Measurements from ENCODE around the gene CLEC4M.

The CLEC4M gene

DNA sequence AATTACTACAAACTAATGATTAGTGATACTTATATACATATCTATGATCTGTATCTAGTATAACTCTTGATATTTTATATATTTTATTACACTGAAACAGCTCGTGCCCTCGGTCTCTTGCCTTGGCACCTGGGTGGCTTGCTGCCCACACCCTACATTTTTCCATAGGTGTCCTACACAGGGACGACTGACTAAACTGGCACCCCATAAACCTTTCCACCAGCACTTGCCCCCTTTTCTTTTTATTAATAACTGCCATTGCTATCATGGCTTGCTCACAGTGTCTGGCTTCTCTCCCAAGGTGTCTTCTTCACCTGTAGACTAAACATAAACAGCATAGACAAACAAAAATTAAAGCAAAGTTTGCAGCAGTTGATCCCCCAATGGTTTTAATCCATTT is 30.4 kb downstream of the CLEC4M start:
- TF ChIP-seq, protein P1, sequence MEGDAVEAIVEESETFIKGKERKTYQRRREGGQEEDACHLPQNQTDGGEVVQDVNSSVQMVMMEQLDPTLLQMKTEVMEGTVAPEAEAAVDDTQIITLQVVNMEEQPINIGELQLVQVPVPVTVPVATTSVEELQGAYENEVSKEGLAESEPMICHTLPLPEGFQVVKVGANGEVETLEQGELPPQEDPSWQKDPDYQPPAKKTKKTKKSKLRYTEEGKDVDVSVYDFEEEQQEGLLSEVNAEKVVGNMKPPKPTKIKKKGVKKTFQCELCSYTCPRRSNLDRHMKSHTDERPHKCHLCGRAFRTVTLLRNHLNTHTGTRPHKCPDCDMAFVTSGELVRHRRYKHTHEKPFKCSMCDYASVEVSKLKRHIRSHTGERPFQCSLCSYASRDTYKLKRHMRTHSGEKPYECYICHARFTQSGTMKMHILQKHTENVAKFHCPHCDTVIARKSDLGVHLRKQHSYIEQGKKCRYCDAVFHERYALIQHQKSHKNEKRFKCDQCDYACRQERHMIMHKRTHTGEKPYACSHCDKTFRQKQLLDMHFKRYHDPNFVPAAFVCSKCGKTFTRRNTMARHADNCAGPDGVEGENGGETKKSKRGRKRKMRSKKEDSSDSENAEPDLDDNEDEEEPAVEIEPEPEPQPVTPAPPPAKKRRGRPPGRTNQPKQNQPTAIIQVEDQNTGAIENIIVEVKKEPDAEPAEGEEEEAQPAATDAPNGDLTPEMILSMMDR (IDR thresholded peaks at IDR 0.05; ENCODE audit: low read depth, low read length), result no peak
- H3K4me3 ChIP-seq (ENCODE audit: low read depth, low read length), result no peak overlapping the region

DNA sequence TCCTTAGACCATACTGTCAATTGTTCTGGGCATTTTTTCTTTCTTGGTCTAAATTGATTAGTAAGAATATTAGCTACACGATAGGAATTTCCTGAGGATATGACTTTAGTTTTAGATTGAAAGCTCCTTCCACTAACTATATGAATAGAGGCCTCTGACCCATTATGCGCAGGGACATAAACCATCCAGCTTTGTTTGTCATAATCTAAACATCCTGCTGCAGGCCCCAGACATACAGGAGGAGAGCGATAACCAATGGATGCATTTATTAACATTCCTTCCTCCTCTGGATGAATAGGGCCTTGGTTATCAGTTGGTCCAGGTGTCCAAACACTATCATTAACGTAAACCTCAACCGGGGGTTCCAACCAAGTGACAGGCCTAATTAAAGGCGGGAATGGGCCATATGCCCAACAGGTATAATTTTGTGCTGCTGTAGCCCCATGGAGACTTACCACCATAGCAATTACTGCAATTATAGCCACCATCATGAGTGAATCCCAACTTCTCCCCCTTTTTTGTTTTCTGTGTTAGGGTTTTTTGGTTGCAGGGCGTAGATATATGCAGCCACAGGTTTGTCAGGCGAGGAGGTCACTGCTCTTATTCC is 32.6 kb downstream of the CLEC4M start:
- no peak overlapping the region for H3K4me3 ChIP-seq (ENCODE audit: low read depth, low read length)
- TF ChIP-seq, protein P1 (IDR thresholded peaks at IDR 0.05; ENCODE audit: low read depth, low read length), result no peak

DNA sequence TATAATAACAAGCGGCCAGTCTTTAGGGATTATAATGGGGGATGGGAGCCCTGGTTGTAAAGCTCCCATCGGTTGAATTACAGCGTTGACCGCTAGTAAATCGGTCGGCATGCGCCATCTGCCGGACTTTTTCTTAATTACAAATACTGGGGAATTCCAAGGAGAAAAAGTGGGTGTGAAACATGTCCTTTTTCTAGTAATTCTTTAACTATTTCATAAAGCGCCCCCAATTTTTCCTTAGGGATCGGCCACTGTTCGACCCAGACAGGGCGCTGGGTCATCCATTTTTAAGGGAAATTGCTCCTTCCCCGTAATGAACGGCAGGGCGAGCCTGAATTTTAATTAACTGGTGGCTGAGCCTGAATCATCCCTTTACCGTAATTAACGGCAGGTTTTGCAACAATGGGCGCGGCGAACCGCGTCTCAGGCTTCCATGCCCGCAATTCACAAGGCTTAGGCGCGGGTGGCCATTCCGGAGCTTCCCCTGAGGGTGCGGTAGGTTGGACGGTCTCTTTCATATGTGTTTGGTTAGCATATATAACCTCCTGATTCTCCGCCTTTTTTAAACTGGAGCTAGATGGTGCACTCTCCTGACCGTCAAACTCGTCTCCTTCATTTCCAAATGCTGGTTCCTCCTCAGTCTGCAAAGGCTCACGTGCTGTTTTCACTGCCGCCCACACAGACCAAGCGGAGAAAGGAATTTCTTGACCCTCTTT is 36.8 kb downstream of the CLEC4M start:
- peak overlapping the region; percentile 37 for H3K4me3 ChIP-seq (ENCODE audit: low read depth, low read length)
- TF ChIP-seq, protein P1 (IDR thresholded peaks at IDR 0.05; ENCODE audit: low read depth, low read length), result peak; percentile 52

DNA sequence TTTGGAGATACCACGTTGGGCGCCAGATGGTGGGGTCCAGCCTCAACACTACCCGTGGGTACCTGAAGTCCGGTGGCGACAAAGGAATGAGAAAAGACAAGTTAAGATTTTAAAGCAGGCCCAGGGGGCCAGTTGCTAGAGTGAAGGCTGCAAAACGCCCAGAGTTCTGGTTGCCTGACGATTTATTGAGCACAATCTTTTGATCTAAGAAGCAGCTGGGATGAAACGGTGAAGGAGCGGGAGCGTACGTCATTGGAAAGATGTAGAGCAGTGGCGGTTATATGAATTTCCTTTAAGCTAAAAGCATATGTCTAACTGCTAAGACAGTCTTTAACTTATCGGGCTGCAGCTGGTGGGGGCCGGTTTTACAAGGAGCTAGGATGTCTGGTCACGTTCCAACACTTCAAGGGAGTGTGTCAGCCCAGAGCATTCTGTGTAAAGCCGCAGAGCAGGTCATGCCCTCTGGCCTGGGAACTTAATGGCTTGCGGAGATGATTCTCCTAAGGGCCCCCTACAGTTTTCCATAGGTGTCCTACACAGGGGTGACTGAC is 38.1 kb downstream of the CLEC4M start:
- no peak overlapping the region for H3K4me3 ChIP-seq (ENCODE audit: low read depth, low read length)

DNA sequence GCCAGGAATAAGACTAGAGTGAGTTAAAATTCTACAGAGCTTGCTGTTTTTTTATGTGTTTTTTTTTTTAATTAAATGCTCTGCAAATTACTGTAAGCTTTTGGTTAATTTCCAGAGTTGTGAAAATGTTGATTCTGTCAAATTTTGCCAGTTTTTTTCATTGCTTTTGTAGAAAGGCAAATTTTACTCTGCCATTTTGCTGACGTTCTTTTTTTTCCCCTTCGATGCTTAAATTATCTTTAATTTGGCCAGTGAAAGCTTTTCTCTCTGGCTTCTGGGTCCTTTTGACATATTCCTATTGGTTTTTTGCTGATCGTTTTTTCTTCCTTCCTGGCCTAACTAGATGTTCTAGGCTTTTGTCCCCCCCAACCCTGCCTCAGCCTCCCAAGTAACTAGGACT is 43.2 kb downstream of the CLEC4M start:
- no peak overlapping the region for H3K4me3 ChIP-seq (ENCODE audit: low read depth, low read length)
- TF ChIP-seq, protein P1 (IDR thresholded peaks at IDR 0.05; ENCODE audit: low read depth, low read length), result no peak

More for the DNA sequence above, 38.1 kb downstream of the CLEC4M start:
- TF ChIP-seq, protein P1 (IDR thresholded peaks at IDR 0.05; ENCODE audit: low read depth, low read length), result no peak

DNA sequence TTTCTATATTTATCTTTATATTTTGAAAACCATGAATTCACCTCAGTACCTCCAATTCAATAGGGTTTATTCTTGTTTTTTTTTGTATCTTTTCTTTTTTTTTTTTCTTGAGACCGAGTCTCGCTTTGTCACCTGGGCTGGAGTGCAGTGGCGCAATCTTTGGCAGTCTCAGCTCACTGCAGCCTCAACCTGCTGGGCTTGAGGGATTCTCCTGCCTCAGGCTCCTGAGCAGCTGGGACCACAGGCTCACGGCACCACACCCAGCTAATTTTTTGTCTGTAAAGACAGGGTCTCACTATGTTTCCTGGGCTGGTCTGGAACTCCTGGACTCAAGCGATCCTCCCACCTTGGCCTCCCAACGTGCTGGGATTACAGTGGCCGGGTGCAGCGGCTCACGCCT is 43.8 kb downstream of the CLEC4M start:
- H3K4me3 ChIP-seq (ENCODE audit: low read depth, low read length), result no peak overlapping the region
- TF ChIP-seq, protein P1 (IDR thresholded peaks at IDR 0.05; ENCODE audit: low read depth, low read length), result no peak

DNA sequence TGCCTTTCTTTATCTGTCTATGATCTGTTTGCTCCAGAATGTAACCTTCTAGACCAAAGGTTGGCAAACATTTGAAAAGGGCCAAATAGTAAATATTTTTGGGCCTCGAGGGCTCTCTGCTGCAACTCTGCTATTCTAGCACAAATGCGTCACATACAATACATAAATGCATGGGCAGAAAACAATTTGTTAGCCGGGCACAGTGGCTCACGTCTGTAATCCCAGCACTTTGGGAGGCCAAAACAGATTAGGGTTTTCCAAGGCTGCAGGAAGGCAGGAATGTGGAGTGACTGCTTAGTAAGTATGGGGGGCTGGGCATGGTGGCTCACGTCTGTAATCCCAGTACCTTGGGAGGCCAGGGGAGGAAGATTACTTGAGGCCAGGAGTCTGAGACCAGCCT is 45.1 kb downstream of the CLEC4M start:
- TF ChIP-seq, protein P1 (IDR thresholded peaks at IDR 0.05; ENCODE audit: low read depth, low read length), result no peak
- H3K4me3 ChIP-seq (ENCODE audit: low read depth, low read length), result no peak overlapping the region

Data from WI38 (cell line).